DOHH2 (cell line): Measurements from ENCODE around the gene CCDC51.

Experiments
- H3F3A ChIP-seq: fragments of 200-600 bp; sonication (generic), shearing (Covaris generic); 2 replicates; pipeline ENCODE4 v1.6.0; 2016; ENCODE audit warnings: antibody characterized with exemption, mild to moderate bottlenecking; ENCODE audit not compliant: control insufficient read depth, insufficient read depth
- H3K27ac ChIP-seq: fragments of 200-600 bp; sonication (generic); 2 replicates; pipeline ENCODE4 v1.5.1; 2014; ENCODE audit warnings: low read depth, mild to moderate bottlenecking, low read length, moderate library complexity
- H3K27me3 ChIP-seq: fragments of 200-600 bp; sonication (generic); 2 replicates; pipeline ENCODE4 v1.6.1; 2014; ENCODE audit warnings: mild to moderate bottlenecking, low read length, mixed read lengths; ENCODE audit not compliant: control insufficient read depth
- H3K36me3 ChIP-seq: fragments of 200-600 bp; sonication (generic); 2 replicates; pipeline ENCODE4 v1.6.1; 2014; ENCODE audit warnings: mild to moderate bottlenecking, low read length, moderate library complexity, mixed read lengths; ENCODE audit not compliant: control insufficient read depth
- H3K4me1 ChIP-seq: fragments of 200-600 bp; sonication (generic); 2 replicates; pipeline ENCODE4 v1.6.1; 2014; ENCODE audit warnings: mild to moderate bottlenecking, low read length, mixed read lengths; ENCODE audit not compliant: control insufficient read depth
- H3K4me2 ChIP-seq: fragments of 200-600 bp; sonication (generic); 2 replicates; pipeline ENCODE4 v1.6.0; 2014; ENCODE audit warnings: mild to moderate bottlenecking, low read length, moderate library complexity
- H3K4me3 ChIP-seq: fragments of 200-600 bp; sonication (generic); 2 replicates; pipeline ENCODE4 v1.5.1; 2014; ENCODE audit warnings: mild to moderate bottlenecking, low read length, mixed read lengths
- H3K79me2 ChIP-seq: fragments of 200-600 bp; sonication (generic); 2 replicates; pipeline ENCODE4 v1.6.1; 2014; ENCODE audit warnings: mild to moderate bottlenecking, low read length, mixed read lengths; ENCODE audit not compliant: control insufficient read depth
- H3K9me2 ChIP-seq: fragments of 200-600 bp; sonication (generic); replicated peaks from 2 replicates; pipeline ENCODE4 v1.6.1; 2014; ENCODE audit warnings: mild to moderate bottlenecking, low read length, mixed read lengths; ENCODE audit not compliant: control insufficient read depth
- H3K9me3 ChIP-seq: fragments of 200-600 bp; sonication (generic); 2 replicates; pipeline ENCODE4 v1.6.1; 2014; ENCODE audit warnings: antibody characterized with exemption, low read length, mixed read lengths; ENCODE audit not compliant: control insufficient read depth, insufficient read depth
- H4K20me1 ChIP-seq: fragments of 200-600 bp; sonication (generic); 2 replicates; pipeline ENCODE4 v1.6.0; 2014; ENCODE audit warnings: low read depth, mild to moderate bottlenecking, antibody characterized with exemption, low read length, moderate library complexity; ENCODE audit not compliant: control insufficient read depth, insufficient read depth
- EZH2phosphoT487 ChIP-seq: fragments of 200-600 bp; sonication (generic); IDR thresholded peaks from 2 replicates; pipeline ENCODE4 v1.6.1; 2017; ENCODE audit warnings: borderline replicate concordance, mild to moderate bottlenecking, antibody characterized with exemption, low read length, moderate library complexity, mixed read lengths
- TF ChIP-seq, protein P1 (sequence below): fragments of 200-600 bp; sonication (generic); IDR thresholded peaks from one replicate; pipeline ENCODE4 v1.5.1; 2014; ENCODE audit warnings: antibody characterized with exemption, mild to moderate bottlenecking, low read depth, low read length; ENCODE audit not compliant: poor library complexity, severe bottlenecking

Gene CCDC51

GRCh38 chr3:48398701-48399386 is 41.1 kb downstream of the CCDC51 start:
- H3K36me3 ChIP-seq, result no peaks in the 10 kb centered on the region
- no peaks in the 10 kb centered on the region for H4K20me1 ChIP-seq
- no peaks in the 10 kb centered on the region for H3K79me2 ChIP-seq
- no peaks in the 10 kb centered on the region for H3K4me1 ChIP-seq
- H3K4me2 ChIP-seq, result no peak overlapping the region
- no peak overlapping the region for H3K27ac ChIP-seq
- H3K9me3 ChIP-seq, result no peaks in the 10 kb centered on the region
- H3K27me3 ChIP-seq, result peaks cover 3% of the 10 kb centered on the region; the same call in 1 of the 2 replicates
- H3K4me3 ChIP-seq, result no peak overlapping the region
- no peaks in the 10 kb centered on the region for H3K9me2 ChIP-seq
- TF ChIP-seq, protein P1, sequence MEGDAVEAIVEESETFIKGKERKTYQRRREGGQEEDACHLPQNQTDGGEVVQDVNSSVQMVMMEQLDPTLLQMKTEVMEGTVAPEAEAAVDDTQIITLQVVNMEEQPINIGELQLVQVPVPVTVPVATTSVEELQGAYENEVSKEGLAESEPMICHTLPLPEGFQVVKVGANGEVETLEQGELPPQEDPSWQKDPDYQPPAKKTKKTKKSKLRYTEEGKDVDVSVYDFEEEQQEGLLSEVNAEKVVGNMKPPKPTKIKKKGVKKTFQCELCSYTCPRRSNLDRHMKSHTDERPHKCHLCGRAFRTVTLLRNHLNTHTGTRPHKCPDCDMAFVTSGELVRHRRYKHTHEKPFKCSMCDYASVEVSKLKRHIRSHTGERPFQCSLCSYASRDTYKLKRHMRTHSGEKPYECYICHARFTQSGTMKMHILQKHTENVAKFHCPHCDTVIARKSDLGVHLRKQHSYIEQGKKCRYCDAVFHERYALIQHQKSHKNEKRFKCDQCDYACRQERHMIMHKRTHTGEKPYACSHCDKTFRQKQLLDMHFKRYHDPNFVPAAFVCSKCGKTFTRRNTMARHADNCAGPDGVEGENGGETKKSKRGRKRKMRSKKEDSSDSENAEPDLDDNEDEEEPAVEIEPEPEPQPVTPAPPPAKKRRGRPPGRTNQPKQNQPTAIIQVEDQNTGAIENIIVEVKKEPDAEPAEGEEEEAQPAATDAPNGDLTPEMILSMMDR, result no peak
- no peak for TF ChIP-seq EZH2phosphoT487
- no peaks in the 10 kb centered on the region for H3F3A ChIP-seq

- H3K4me2 ChIP-seq, result no peak overlapping the region
- H3K4me3 ChIP-seq, result no peak overlapping the region
- no peaks in the 10 kb centered on the region for H3K79me2 ChIP-seq
- H3K36me3 ChIP-seq, result no peaks in the 10 kb centered on the region
- H3K9me2 ChIP-seq, result no peaks in the 10 kb centered on the region
- peaks cover 3% of the 10 kb centered on the region; the same call in 1 of the 2 replicates for H3K27me3 ChIP-seq
- H3K9me3 ChIP-seq, result no peaks in the 10 kb centered on the region
- no peaks in the 10 kb centered on the region for H3F3A ChIP-seq
- H3K27ac ChIP-seq, result no peak overlapping the region
- no peaks in the 10 kb centered on the region for H4K20me1 ChIP-seq
- no peaks in the 10 kb centered on the region for H3K4me1 ChIP-seq
- TF ChIP-seq, protein P1, result no peak
- no peak for TF ChIP-seq EZH2phosphoT487
Observed at GRCh38 chr3:48397767-48398681, 41.9 kb downstream of the CCDC51 start.

- H3K79me2 ChIP-seq, result no peaks in the 10 kb centered on the region
- TF ChIP-seq, protein P1, result no peak
- no peak for TF ChIP-seq EZH2phosphoT487
- H3K4me3 ChIP-seq, result no peak overlapping the region
- H3K4me1 ChIP-seq, result no peaks in the 10 kb centered on the region
- H3F3A ChIP-seq, result no peaks in the 10 kb centered on the region
- H3K4me2 ChIP-seq, result no peak overlapping the region
- H3K9me2 ChIP-seq, result no peaks in the 10 kb centered on the region
- H3K9me3 ChIP-seq, result no peaks in the 10 kb centered on the region
- no peaks in the 10 kb centered on the region for H3K36me3 ChIP-seq
- no peaks in the 10 kb centered on the region for H4K20me1 ChIP-seq
- H3K27me3 ChIP-seq, result peaks cover 3% of the 10 kb centered on the region; the same call in 1 of the 2 replicates
- H3K27ac ChIP-seq, result no peak overlapping the region
Observed at GRCh38 chr3:48395714-48396113, 44.2 kb downstream of the CCDC51 start.
